GM12873 (cell line): ENCODE data around the gene CDC42EP2.

ENCODE experiments used
- TF ChIP-seq, protein P1 (sequence below): IDR thresholded peaks from 2 replicates; pipeline ENCODE4 v1.5.1; 2012; ENCODE audit warnings: low read depth, mild to moderate bottlenecking, moderate library complexity, low read length, control low read depth; ENCODE audit not compliant: insufficient read depth; ENCODE audit errors: missing control alignments

The CDC42EP2 gene

DNA sequence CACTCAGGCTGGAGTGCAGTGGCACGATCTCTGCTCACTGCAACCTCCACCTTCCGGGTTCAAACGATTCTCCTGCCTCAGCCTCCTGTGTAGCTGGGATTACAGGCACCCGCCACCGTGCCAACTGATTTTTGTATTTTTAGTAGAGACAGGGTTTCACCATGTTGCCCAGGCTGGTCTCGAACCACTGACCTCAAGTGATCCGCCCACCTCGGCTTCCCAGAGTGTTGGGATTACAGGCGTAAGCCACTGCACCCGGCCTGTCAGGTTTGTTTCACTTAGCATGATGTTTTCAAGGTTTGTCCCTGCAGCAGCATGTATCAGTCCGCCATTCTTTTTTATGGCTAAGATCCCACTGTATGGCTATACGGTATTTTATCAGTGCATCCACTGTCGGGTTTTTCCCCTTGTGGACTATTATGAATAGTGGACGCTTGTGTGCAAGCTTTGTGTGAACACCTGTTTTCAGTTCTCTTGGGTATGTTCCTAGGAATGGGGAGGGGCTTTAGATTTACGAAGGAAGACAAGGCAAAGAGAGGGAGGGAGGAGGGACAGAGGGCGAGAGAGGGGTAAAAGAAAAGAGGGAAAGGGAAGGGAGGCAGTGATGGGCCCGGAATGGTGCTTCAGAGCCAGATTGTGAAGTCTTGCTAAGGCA is 13.9 kb upstream of the CDC42EP2 start:
- TF ChIP-seq, protein P1, sequence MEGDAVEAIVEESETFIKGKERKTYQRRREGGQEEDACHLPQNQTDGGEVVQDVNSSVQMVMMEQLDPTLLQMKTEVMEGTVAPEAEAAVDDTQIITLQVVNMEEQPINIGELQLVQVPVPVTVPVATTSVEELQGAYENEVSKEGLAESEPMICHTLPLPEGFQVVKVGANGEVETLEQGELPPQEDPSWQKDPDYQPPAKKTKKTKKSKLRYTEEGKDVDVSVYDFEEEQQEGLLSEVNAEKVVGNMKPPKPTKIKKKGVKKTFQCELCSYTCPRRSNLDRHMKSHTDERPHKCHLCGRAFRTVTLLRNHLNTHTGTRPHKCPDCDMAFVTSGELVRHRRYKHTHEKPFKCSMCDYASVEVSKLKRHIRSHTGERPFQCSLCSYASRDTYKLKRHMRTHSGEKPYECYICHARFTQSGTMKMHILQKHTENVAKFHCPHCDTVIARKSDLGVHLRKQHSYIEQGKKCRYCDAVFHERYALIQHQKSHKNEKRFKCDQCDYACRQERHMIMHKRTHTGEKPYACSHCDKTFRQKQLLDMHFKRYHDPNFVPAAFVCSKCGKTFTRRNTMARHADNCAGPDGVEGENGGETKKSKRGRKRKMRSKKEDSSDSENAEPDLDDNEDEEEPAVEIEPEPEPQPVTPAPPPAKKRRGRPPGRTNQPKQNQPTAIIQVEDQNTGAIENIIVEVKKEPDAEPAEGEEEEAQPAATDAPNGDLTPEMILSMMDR = no peak

DNA sequence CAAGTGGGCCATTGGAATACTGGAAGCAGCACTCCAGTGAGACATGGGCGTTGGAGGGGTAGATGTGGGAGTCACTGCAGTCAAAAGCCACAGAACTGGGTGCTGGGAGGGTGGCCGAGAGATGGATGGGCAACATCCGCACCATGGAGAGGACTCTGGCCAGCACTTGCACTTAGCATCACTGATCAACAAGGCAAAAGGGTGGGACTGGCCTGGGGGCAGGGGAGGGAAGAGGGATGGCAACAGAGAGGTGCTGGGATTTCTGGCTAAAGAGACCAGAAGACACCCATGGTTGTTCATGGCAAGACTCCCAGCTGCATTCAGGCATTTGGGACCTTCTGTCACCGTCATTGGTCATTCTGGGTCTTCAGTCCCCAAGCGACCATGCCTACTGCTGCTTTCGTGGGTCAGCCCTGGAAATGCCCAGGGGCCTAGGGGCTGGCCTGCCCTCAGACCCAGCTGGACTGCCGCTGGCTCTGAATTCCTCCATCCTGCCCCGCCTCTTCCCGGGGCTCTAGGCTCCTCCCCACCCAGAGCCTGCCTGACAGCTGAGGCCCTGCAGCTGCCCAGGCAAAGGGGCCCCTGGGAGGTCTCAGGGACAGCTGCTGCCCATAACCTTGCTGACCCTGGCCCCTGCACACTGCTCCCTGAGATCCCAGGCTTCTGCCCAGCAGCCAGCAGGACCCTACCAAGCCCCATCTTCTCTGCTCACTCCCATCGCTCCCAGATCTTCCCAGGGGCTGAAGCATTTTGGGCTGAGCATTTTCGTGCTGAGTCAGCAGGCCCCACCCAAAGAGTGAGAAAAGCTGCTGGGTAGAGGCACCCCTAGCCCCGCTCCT is 13.0 kb upstream of the CDC42EP2 start:
- TF ChIP-seq, protein P1 = no peak

DNA sequence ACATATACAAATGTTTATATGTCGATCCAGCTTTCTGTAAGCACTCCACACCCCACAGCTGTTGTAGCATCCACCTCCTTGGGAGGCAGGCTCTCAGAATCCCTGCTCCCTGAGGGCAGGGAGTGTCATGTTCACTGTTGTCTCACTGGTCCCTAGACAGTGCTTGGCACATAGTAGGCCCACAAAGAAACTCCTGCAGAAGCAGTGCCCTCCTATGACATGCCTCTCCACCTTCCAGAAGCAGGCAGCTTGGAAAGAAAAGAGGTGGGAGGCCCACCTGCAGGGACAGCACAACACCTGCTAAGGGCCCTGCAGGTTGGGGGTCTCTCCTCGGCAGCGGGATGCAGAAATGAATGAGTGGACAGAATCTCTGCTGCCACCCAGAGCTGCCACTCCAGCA is 11.1 kb upstream of the CDC42EP2 start:
- TF ChIP-seq, protein P1 = no peak

DNA sequence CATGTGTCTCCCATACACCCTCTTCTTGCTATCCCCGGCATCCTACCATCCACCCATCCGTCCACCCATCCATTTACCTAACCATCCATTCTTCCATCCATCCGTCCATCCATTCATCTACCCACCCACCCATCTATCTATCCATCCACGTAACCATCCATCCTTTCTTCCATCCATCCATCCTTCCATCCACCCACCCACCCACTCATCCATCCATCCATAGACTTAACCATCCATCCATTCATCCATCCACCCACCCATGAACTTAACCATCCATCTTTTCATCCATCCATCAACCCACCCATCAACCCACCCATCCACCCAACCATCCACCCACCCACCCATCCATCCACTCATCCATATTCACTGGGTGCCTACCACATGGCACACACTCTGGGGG is 10.6 kb upstream of the CDC42EP2 start:
- TF ChIP-seq, protein P1 = no peak

DNA sequence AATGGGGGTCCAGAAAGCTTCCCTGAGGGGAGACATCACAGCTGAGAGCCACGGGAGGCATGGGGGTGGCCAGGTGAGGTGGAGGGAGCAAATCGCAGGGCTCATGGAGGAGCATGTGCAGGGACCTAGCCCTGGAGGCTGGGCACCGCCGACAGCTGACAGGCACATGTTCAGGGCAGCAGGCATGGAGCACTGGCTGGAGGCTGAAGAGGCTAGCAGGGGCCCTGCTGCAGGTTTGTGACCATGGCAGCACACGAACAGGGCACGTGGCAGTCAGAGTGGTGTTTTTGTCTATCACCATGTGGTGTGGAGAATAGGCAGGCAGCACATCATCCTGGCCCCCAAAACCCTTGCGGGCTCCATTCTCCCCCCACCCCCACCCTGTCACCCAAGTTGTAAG is 10.1 kb upstream of the CDC42EP2 start:
- TF ChIP-seq, protein P1 = no peak

DNA sequence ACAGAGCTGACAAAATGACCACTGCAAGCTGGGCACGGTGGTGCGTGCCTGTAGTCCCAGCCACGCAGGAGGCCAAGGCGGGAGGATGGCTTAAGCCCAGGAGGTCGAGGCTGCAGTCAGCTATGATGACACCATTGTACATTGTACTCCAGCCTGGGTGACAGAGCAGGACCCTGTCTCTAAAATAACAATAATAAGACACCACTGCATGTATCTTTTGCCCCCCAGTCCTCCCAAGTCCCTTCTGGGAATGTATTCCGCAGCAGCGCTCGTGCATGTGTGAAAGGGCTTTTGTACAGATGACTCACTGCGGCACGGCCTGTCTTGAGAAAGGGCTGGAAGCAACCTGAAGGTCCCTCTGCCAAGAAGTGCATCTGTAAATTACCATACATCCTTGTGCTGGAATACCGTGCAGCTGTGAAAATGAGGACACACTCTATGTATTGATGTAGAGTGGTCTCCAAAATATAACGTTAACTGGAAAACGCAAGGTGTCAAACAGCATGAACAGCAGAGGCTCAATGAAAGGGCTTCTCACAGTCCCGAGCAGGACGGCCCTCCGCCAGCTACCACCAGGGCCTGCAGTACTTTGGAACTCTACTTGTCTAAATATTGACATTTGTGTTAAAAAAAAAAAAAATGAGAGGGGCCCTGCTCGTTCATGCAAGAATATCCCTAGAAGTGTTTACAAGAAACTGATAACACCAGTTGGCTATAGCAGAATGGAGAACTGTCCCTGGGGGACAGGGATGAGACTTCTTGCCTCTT is 9.0 kb upstream of the CDC42EP2 start:
- TF ChIP-seq, protein P1 = no peak
